IMR-90 (cell line): ENCODE measurements around the gene MTUS2. TPM values are rescaled to one million over a fixed set of nuclear protein-coding genes. Genes with fewer than 3 reads are reported as not detected.

Experiments used
- ATAC-seq: fragments of 200-7000 bp; cut with Tn5 transposase; 2 replicates; pipeline ENCODE4 v1.9.1; 2020; ENCODE audit warnings: low read depth, mild to moderate bottlenecking, moderate library complexity
- BruUV-seq: library from RNA; stranded (reverse); fragments of 400-500 nt; replicated peaks from 2 replicates; lab custom pipeline; 2021; lab: Mats Ljungman, UMichigan
- CTCF ChIA-PET: fragments of 300-600 bp; formaldehyde crosslinking; extraction: SDS; loops from one replicate; lab custom pipeline; 2021; ENCODE audit warnings: antibody characterized with exemption; lab: Yijun Ruan, JAX
- POLR2A ChIA-PET: fragments of 300-600 bp; sonication (Branson Sonifier 250); formaldehyde crosslinking; loops from one replicate; lab custom pipeline; 2022; ENCODE audit warnings: antibody characterized with exemption; ENCODE audit not compliant: unreplicated experiment; lab: Charles Lee
- DNase-seq: peaks from one replicate; pipeline ENCODE4 v3.0.0; 2013
- H2AFZ ChIP-seq: replicated peaks from 2 replicates; pipeline ENCODE3; 2013; ENCODE audit warnings: low read length, mild to moderate bottlenecking; ENCODE audit not compliant: poor library complexity
- H2AK5ac ChIP-seq: 2 replicates; pipeline ENCODE4 v1.6.1; 2013; ENCODE audit warnings: low read depth, low read length, inconsistent platforms
- H2AK9ac ChIP-seq: replicated peaks from 2 replicates; pipeline ENCODE3; 2013; ENCODE audit warnings: mild to moderate bottlenecking, low read depth, low read length, moderate library complexity; ENCODE audit not compliant: poor library complexity
- H2BK120ac ChIP-seq: 2 replicates; pipeline ENCODE4 v1.6.1; 2013; ENCODE audit warnings: low read depth, low read length, inconsistent platforms
- H2BK15ac ChIP-seq: 3 replicates; pipeline ENCODE4 v1.6.1; 2013; ENCODE audit warnings: low read depth, low read length, inconsistent platforms
- H2BK20ac ChIP-seq: 2 replicates; pipeline ENCODE4 v1.6.1; 2013; ENCODE audit warnings: low read depth, mild to moderate bottlenecking, inconsistent platforms, low read length, moderate library complexity
- H2BK5ac ChIP-seq: 2 replicates; pipeline ENCODE4 v1.6.1; 2013; ENCODE audit warnings: mild to moderate bottlenecking, low read depth, low read length, inconsistent platforms; ENCODE audit not compliant: poor library complexity, severe bottlenecking
- H3K14ac ChIP-seq: replicated peaks from 2 replicates; pipeline ENCODE4 v1.6.1; 2013; ENCODE audit warnings: low read depth, low read length, inconsistent platforms
- H3K18ac ChIP-seq: 2 replicates; pipeline ENCODE4 v1.6.1; 2013; ENCODE audit warnings: low read depth, low read length, control low read depth
- H3K23ac ChIP-seq: 2 replicates; pipeline ENCODE4 v1.6.1; 2013; ENCODE audit warnings: low read depth, low read length, inconsistent platforms
- H3K27ac ChIP-seq: 2 replicates; pipeline ENCODE4 v1.5.1; 2013; ENCODE audit warnings: mild to moderate bottlenecking, control low read depth, low read length; ENCODE audit not compliant: insufficient read depth
- H3K27me3 ChIP-seq: 2 replicates; pipeline ENCODE4 v1.6.1; 2013; ENCODE audit warnings: low read length; ENCODE audit not compliant: control insufficient read depth, insufficient read depth
- H3K36me3 ChIP-seq: 2 replicates; pipeline ENCODE4 v1.6.1; 2013; ENCODE audit warnings: low read length, mixed read lengths; ENCODE audit not compliant: control insufficient read depth, insufficient read depth
- H3K4ac ChIP-seq: 2 replicates; pipeline ENCODE4 v1.6.1; 2013; ENCODE audit warnings: low read depth, low read length, inconsistent platforms
- H3K4me1 ChIP-seq: 2 replicates; pipeline ENCODE4 v1.6.1; 2013; ENCODE audit warnings: low read length, mixed read lengths; ENCODE audit not compliant: control insufficient read depth, insufficient read depth
- H3K4me2 ChIP-seq: 2 replicates; pipeline ENCODE4 v1.6.1; 2013; ENCODE audit warnings: low read depth, mild to moderate bottlenecking, control low read depth, low read length, moderate library complexity
- H3K4me3 ChIP-seq: 2 replicates; pipeline ENCODE4 v1.5.1; 2013; ENCODE audit warnings: low read depth, mild to moderate bottlenecking, control low read depth, low read length, moderate library complexity; ENCODE audit not compliant: insufficient read depth
- H3K56ac ChIP-seq: 2 replicates; pipeline ENCODE4 v1.6.1; 2013; ENCODE audit warnings: low read length, inconsistent platforms; ENCODE audit not compliant: insufficient read depth; ENCODE audit errors: extremely low read depth
- H3K79me1 ChIP-seq, 2 experiments: 2 replicates each; pipeline ENCODE4 v1.6.1; 2013; ENCODE audit warnings: low read length in 2 of 2, inconsistent platforms in 1 of 2, low read depth in 1 of 2
- H3K9ac ChIP-seq: 2 replicates; pipeline ENCODE4 v1.6.1; 2013; ENCODE audit warnings: low read depth, low read length, control low read depth
- H3K9me1 ChIP-seq: 2 replicates; pipeline ENCODE4 v1.6.1; 2013; ENCODE audit warnings: low read length, inconsistent platforms; ENCODE audit not compliant: insufficient read depth
- H3K9me3 ChIP-seq: 2 replicates; pipeline ENCODE4 v1.6.1; 2013; ENCODE audit warnings: low read length; ENCODE audit not compliant: control insufficient read depth, insufficient read depth
- H4K20me1 ChIP-seq: 2 replicates; pipeline ENCODE4 v1.6.1; 2013; ENCODE audit warnings: low read length, inconsistent platforms; ENCODE audit not compliant: insufficient read depth
- H4K5ac ChIP-seq: 2 replicates; pipeline ENCODE4 v1.6.1; 2013; ENCODE audit warnings: mild to moderate bottlenecking, low read depth, low read length, control low read depth
- H4K8ac ChIP-seq, 2 experiments: 2 replicates each; pipeline ENCODE4 v1.6.1; 2013; ENCODE audit warnings: low read depth in 2 of 2, low read length in 2 of 2, control low read depth in 1 of 2, inconsistent platforms in 1 of 2
- H4K91ac ChIP-seq: 2 replicates; pipeline ENCODE4 v1.6.1; 2013; ENCODE audit warnings: low read depth, low read length, inconsistent platforms; ENCODE audit not compliant: insufficient read depth
- CHD1 ChIP-seq: IDR thresholded peaks from 2 replicates; pipeline ENCODE4 v1.6.1; 2012; ENCODE audit warnings: low read depth, low read length, improper control_type of control experiment
- CTCF ChIP-seq: conservative IDR thresholded peaks from 2 replicates; pipeline ENCODE4 v1.5.1; 2012; ENCODE audit warnings: mild to moderate bottlenecking, low read depth, low read length, improper control_type of control experiment
- MAFK ChIP-seq: IDR thresholded peaks from 2 replicates; pipeline ENCODE4 v1.6.1; 2012; ENCODE audit warnings: low read depth, low read length, improper control_type of control experiment
- MAZ ChIP-seq: IDR thresholded peaks from 2 replicates; pipeline ENCODE4 v1.6.1; 2012; ENCODE audit warnings: low read depth, mild to moderate bottlenecking, low read length, improper control_type of control experiment, moderate library complexity, borderline replicate concordance
- NFE2L2 ChIP-seq: fragments of 150-350 bp; IDR thresholded peaks from 2 replicates; pipeline ENCODE4 v1.6.1; 2016; ENCODE audit warnings: low read depth, mild to moderate bottlenecking, low read length
- RFX5 ChIP-seq: IDR thresholded peaks from 2 replicates; pipeline ENCODE4 v1.8.0; 2012; ENCODE audit warnings: low read depth, mild to moderate bottlenecking, low read length, moderate library complexity
- USF2 ChIP-seq: fragments of 150-350 bp; IDR thresholded peaks from 2 replicates; pipeline ENCODE4 v1.6.1; 2017; ENCODE audit warnings: mild to moderate bottlenecking, antibody characterized with exemption, low read length, low read depth
- WGBS, 2 experiments: methylation state at CpG; one replicate each; pipeline versions ENCODE4 v1.1.5 to v1.1.7; 2013; ENCODE audit warnings: missing lambda C conversion rate in 2 of 2; ENCODE audit not compliant: insufficient read length in 1 of 2; ENCODE audit errors: extremely low coverage in 2 of 2; 5-methylcytosine and 5-hydroxymethylcytosine counted together
- dilution Hi-C: fragments of 300-500 bp; cut with HindIII; formaldehyde crosslinking; loops from one replicate; pipeline ENCODE4 v1.14.3; 2018; ENCODE audit warnings: low sequenced_read_pairs; ENCODE audit not compliant: unreplicated experiment
- in situ Hi-C: fragments of 300-500 bp; cut with MboI; formaldehyde crosslinking; loops from 3 replicates; pipeline ENCODE4 v1.14.3; 2019; ENCODE audit warnings: low sequenced_read_pairs, inconsistent platforms, mixed read lengths
- intact Hi-C: fragments of 100-400 bp; cut with micrococcal nuclease; formaldehyde crosslinking; loops from 2 replicates; pipeline ENCODE4 v1.10.0; 2022
- polyA plus RNA-seq, 3 experiments: library from polyadenylated mRNA; depleted of rRNA; stranded (reverse); fragments of >200 nt; gene quantifications; 2 replicates each; pipeline ENCODE4 v1.2.3, GENCODE V29; 2012; ENCODE audit warnings: low replicate concordance in 1 of 3
- total RNA-seq: library from RNA; depleted of rRNA; stranded (reverse); fragments of >200 nt; gene quantifications from 2 replicates; pipeline ENCODE4 v1.2.3, GENCODE V29; 2012

MTUS2 gene
- total and polyA plus RNA-seq, 2 of the 4 experiments (the other 2 are of a cell fraction) = under 0.01 to 0.02 TPM

GRCh38 chr13:28796938-28797257 lies 23.2 kb upstream of the MTUS2 start:
- no CpG with 5 or more reads among the region's 1 CpG for WGBS, 2 experiments
- Histone ChIP-seq H3K9me1 (no peaks in the 10 kb centered on the region), H3K4me2 (no peak overlapping the region), H3K4me1 (no peaks in the 10 kb centered on the region), H3K79me1 (no peaks in the 10 kb centered on the region), H4K5ac (no peak overlapping the region), H3K4me3 (no peak overlapping the region), H2BK5ac (no peak overlapping the region), H3K18ac (no peak overlapping the region), H3K14ac (no peak overlapping the region), H4K8ac (no peak overlapping the region), H3K9ac (no peak overlapping the region), H3K27ac (no peak overlapping the region), H3K36me3 (no peaks in the 10 kb centered on the region), H2AK5ac (no peak overlapping the region), H3K4ac (no peak overlapping the region), H2BK15ac (no peak overlapping the region), H3K27me3 (peaks cover 12% of the 10 kb centered on the region), H3K56ac (no peak overlapping the region), H3K9me3 (no peaks in the 10 kb centered on the region), H4K91ac (no peak overlapping the region), H2AFZ (peak overlapping the region; percentile 83), H2AK9ac (no peak overlapping the region), H3K23ac (no peak overlapping the region), H2BK120ac (no peak overlapping the region), H4K20me1 (no peaks in the 10 kb centered on the region), H2BK20ac (no peak overlapping the region)
- ATAC-seq (no peak), DNase-seq (no peak)
- BruUV-seq = no TSS peak
- CTCF ChIA-PET = interaction anchor here (0.8 to 1.5 kb wide), 11 partner anchors 13 to 471 kb away, joined by 3 to 8 read pairs (median 4); no protein-coding TSS in a partner anchor
- TF ChIP-seq USF2 = no peak
- no peak for TF ChIP-seq NFE2L2
- no peak for TF ChIP-seq MAZ
- no peak for TF ChIP-seq CHD1
- no peak for TF ChIP-seq MAFK
- TF ChIP-seq CTCF = no peak
- no peak for TF ChIP-seq RFX5
- intact Hi-C loops (loop anchor here (1.0 to 10.0 kb wide), 4 partner anchors 78 to 473 kb away; partner anchors contain the start of gene SLC46A3), dilution Hi-C loops (no loop called here), in situ Hi-C loops (loop anchor here (5.0 to 10.0 kb wide), 2 partner anchors 120 to 472 kb away; no protein-coding TSS in a partner anchor)
- POLR2A ChIA-PET = interaction anchor here (0.6 kb wide), 1 partner anchor 138 kb away, joined by 19 read pairs; the partner anchor contains the start of gene POMP
